ENCODE measurements around the gene ARL2BP.

ARL2BP gene

DNA sequence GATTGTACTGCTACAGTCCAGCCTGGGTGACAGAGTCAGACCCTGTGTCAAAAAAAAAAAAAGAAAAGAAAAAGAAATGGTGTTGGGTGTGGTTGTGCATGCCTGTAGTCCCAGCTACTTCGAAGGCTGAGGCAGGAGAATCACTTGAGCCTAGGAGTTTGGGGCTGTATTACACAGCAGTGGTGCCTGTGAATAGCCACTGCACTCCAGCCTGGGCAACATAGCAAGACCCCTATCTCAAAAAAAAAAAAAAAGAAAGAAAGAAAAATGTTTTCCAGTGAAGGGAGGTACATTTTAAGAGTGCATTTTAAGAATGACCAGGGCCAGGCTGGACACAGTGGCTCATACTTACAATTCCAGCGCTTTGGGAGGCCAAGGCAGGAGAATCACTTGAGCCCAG, 6.3 kb downstream of the ARL2BP start:
- H3K4me3 ChIP-seq (ENCODE audit: low read depth, low read length), result no peak overlapping the region
- DNase-seq, result no peak
- peaks cover 59% of the 10 kb centered on the region for H3K36me3 ChIP-seq
- no peak overlapping the region for H3K27ac ChIP-seq
- TF ChIP-seq, protein P1, sequence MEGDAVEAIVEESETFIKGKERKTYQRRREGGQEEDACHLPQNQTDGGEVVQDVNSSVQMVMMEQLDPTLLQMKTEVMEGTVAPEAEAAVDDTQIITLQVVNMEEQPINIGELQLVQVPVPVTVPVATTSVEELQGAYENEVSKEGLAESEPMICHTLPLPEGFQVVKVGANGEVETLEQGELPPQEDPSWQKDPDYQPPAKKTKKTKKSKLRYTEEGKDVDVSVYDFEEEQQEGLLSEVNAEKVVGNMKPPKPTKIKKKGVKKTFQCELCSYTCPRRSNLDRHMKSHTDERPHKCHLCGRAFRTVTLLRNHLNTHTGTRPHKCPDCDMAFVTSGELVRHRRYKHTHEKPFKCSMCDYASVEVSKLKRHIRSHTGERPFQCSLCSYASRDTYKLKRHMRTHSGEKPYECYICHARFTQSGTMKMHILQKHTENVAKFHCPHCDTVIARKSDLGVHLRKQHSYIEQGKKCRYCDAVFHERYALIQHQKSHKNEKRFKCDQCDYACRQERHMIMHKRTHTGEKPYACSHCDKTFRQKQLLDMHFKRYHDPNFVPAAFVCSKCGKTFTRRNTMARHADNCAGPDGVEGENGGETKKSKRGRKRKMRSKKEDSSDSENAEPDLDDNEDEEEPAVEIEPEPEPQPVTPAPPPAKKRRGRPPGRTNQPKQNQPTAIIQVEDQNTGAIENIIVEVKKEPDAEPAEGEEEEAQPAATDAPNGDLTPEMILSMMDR (IDR thresholded peaks at IDR 0.05; ENCODE audit: low read depth, low read length), result no peak
- no peaks in the 10 kb centered on the region for H3K9me3 ChIP-seq (ENCODE audit: severe bottlenecking)
- H3K27me3 ChIP-seq (ENCODE audit: insufficient read depth, low read depth, severe bottlenecking), result no peaks in the 10 kb centered on the region

DNA sequence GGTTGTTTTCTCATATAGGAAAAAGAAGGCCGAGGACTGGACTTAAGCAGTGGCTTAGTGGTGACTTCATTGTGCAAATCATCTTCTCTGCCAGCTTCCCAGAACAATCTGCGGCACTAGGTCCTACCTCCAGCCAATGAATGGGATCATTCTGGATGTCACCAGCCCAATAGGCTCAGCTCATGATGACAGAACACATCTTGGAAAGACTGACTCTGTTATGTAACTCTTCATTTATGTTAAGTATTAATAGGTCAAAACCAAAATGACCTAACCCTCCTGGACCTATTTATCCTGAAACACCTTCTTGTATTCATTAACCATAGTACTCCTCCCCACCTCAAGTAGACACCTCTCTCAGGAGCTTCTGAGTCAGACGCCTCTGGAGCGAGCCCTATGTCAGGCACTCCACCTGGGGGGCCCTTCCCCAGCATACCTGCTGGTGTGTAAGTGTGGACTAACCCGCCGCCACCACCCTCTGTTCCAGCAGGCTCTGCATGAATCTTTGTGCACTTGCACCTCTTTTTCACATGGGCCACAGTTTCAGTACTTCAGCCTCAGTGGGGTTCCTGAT, 7.2 kb downstream of the ARL2BP start:
- no peak for DNase-seq
- Histone ChIP-seq H3K27ac (no peak overlapping the region), H3K27me3 (ENCODE audit: insufficient read depth, low read depth, severe bottlenecking) (no peaks in the 10 kb centered on the region), H3K36me3 (peaks cover 53% of the 10 kb centered on the region), H3K9me3 (ENCODE audit: severe bottlenecking) (no peaks in the 10 kb centered on the region), H3K4me3 (ENCODE audit: low read depth, low read length) (no peak overlapping the region)
- TF ChIP-seq, protein P1 (IDR thresholded peaks at IDR 0.05; ENCODE audit: low read depth, low read length), result no peak

DNA sequence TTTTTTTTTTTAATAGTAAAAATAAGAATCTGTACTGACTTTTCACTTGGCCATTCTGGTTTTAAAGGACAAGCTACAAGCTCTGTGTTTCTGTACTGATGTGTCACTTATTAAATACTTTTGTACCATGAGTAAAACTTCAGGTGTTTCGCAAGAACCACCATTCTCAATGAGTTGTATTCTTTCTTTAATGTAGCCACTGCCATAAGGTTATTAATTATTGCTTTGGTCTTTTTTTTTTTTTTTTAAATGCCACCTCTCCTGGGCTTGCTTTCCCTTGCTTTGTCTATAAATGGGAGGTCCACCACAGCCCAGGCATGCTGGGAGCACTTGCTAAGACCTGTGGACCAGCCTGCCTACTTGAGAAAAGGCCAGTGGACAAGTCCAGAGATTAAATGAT, 8.4 kb downstream of the ARL2BP start:
- peaks cover 44% of the 10 kb centered on the region for H3K36me3 ChIP-seq
- H3K27me3 ChIP-seq (ENCODE audit: insufficient read depth, low read depth, severe bottlenecking), result no peaks in the 10 kb centered on the region
- no peak overlapping the region for H3K4me3 ChIP-seq (ENCODE audit: low read depth, low read length)
- TF ChIP-seq, protein P1 (IDR thresholded peaks at IDR 0.05; ENCODE audit: low read depth, low read length), result no peak
- H3K27ac ChIP-seq, result no peak overlapping the region
- H3K9me3 ChIP-seq (ENCODE audit: severe bottlenecking), result no peaks in the 10 kb centered on the region
- no peak for DNase-seq

DNA sequence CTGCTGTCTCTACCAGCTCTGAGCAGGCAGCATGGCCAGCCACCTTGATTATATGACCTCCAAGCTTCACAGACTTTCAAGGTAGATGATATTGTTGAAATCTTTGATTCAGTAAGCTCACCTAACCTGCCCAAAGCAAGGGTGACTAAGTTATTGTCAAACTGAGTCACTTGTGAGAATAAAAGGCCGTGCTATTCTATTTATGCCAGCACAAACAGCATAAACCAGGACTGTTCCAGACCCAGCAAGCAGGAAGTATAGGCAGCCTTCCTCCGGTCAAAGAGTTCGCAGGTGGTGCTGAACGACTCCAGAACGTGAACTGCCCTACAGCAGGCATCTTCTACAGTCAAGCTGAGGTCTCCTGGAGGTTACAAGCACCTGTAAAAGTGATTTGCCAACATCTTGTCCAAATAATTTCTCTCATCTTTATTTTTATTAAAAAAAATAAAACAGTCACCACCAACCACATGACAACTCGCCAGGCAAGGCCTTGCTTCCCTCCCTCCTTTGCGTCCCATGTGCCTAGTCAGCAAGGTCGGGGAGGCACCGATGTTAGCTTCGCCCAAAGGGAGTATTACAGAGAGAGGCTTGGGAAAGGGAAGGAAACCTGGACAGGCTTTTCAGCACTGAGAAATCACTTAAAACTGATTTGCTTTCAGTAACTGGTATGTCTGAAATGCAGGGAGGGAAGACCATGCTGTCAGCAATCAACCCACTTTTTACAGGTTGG, 10.8 kb downstream of the ARL2BP start:
- H3K9me3 ChIP-seq (ENCODE audit: severe bottlenecking), result no peaks in the 10 kb centered on the region
- TF ChIP-seq, protein P1 (IDR thresholded peaks at IDR 0.05; ENCODE audit: low read depth, low read length), result no peak
- no peak overlapping the region for H3K27ac ChIP-seq
- H3K4me3 ChIP-seq (ENCODE audit: low read depth, low read length), result no peak overlapping the region
- DNase-seq, result no peak
- H3K36me3 ChIP-seq, result peaks cover 23% of the 10 kb centered on the region
- H3K27me3 ChIP-seq (ENCODE audit: insufficient read depth, low read depth, severe bottlenecking), result no peaks in the 10 kb centered on the region

DNA sequence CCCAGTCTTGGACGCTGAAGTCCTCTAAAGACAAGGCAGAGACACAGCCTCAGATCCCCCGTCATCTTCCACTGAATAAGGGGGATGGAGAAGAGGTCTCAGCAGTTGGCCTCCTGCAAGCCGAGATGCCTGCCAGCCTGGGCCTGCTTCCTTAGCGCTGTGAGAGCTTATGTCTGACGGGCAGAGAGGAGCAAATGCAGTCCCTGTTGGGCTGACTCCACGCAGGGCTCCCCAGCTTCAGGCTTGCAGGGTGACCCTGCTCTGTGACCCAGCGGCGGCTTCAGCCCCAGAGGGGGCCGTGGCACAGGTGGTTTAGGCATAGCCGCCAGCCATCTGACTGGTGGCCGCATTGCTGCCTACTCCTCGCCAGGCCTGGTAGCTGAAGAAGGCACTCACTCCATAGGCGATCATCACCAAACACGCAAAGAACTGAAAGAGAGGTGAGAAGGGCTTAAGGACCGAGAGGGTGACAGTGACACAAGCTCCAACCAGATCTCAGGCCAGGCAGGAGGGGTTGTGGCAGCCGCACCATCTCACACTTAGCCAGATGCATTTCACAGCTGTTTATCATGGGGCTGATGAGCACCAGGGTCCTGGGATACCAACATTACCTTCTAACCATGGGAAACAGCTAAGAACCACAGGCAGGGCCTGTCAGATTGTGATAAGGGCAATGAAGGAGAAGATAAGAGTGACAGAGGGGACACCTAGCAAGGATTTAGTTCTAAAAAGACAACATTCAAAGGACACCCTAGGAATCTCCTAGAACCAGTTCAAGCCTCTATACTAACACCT, 11.7 kb downstream of the ARL2BP start:
- TF ChIP-seq, protein P1 (IDR thresholded peaks at IDR 0.05; ENCODE audit: low read depth, low read length), result no peak
- no peaks in the 10 kb centered on the region for H3K9me3 ChIP-seq (ENCODE audit: severe bottlenecking)
- H3K27me3 ChIP-seq (ENCODE audit: insufficient read depth, low read depth, severe bottlenecking), result no peaks in the 10 kb centered on the region
- peaks cover 18% of the 10 kb centered on the region for H3K36me3 ChIP-seq
- DNase-seq, result no peak
- H3K4me3 ChIP-seq (ENCODE audit: low read depth, low read length), result no peak overlapping the region
- no peak overlapping the region for H3K27ac ChIP-seq
